HTR-8/SVneo (cell line): ENCODE results near the gene AEN.

Source experiments
- DNase-seq: peaks from one replicate; pipeline ENCODE4 v3.0.0; 2011; ENCODE audit warnings: low spot score, mixed read lengths; ENCODE audit not compliant: insufficient read length
- FAIRE-seq: peaks from 2 replicates; lab custom pipeline; 2011; peaks lifted over from hg19 to GRCh38; lab: Jason Lieb, UNC

AEN gene

DNA sequence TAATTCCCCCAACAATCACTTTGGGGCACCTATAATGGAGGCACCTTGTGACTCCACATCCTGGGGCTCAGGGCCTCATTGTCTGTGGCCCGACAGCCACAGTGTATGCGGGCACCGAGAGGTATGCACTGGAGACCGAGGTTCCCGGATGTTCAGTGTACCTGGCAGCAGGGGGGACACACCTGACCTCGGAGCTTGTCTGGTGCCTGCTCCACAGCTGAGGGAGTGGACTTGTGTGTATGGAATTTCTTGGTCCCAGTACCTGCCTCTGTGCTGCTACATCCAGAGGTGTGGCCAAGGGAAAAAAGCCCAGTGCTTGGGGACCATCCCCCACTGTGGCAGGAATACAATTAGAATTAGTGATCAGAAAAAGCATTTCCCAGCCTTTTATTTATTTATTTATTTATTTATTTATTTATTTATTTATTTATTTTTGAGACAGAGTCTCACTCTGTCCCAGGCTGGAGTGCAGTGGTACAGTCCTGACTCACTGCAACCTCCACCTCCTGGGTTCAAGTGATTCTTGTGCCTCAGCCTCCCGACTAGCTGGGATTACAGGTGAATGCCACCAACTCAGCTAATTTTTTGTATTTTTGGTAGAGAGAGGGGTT is 8.8 kb upstream of the AEN start:
- DNase-seq (no peak), FAIRE-seq (no peak)

DNA sequence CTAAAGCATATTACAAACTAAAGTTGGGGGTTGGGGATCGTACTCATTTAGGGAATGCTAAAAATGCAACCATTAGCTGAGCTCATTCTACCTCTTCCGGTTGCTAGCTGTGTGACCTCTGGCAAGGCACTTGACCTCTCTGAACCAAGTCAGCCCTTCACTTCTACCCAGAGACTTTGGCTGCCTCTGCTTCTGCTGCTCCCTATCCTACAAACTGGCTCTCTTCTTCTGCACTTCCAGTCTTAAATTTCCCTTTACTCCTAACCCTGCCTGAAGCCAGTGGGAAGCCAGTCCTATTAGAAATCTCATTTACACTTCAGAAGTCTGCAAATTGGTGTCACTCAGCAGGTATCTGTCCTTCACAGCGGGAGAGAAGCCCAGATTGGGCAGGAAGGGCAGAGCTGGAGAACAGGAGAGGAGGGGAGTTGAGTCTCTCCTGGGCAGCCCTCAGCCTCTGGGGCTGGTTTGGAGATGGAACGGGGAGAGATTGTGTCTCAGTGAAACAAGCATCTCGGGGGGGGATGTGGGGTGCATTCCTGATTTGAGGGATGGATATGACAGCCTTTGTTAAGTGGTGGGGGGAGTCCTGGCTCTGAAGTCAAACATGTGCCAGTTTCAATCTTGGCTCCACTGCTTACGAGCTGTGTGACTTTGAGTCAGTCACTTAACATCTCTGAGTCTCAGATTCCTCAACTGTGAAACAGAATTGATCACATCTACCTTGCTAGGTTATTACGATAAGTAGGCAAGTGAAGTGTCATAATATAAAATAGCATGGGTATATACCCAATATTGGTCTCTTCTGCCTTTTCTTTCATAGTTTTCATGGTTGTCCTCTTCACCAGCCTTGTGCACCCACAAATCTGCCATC is 7.8 kb upstream of the AEN start:
- DNase-seq (no peak), FAIRE-seq (no peak)

DNA sequence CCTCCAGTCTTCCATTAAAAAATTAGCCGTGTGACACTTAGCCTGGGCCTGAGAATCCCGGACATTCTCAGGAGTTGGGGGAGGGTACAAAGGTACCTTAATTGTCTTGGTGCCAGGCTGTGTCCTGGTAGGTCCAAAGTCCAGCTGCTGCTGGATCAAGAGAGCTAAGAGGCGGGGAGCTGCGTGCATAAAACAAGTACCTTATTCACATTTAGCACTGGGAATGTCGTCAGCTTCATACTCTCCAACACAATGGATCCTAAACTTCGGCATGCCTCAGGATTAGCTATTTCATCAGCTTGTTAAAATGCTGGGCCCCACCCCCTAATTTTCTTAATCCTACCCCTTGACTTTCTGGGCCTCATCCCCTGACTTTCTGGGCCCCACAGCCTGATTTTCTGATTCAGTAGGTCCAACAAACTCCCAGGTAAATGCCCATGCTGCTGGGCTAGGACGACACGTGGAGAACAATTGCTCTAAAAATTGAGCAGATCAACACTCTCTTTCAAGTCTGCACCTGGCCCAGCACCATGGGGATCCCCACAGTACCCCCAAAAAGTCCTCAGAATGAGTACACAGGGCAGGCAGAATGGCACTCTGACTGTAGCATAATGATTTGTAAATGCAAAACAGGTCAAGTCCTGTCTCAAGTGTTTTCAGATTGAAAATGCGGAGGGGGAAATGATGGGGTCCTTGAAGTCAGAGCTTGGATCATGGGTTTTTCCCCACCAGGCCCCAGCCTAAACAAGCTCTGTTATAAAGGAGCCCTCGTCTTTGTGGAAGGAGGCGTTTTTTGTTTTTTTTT is 5.6 kb upstream of the AEN start:
- FAIRE-seq: no peak
- DNase-seq: no peak

DNA sequence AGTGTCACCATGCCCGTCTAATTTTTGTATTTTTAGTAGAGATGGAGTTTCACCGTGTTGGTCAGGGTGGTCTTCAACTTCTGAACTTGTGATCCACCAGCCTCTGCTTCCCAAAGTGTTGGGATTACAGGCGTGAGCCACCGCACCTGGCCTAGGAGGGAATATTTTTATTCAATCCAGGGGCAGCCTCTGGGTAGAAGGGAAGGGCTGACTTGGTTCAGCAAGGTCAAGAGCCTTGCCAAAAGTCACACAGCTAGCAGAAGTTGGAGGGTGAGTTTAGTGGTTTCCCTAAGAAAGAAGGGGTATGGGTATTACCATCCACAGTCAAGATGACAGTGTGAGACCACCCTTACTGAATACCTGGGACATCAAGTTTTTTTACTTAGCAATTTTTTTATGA is 4.9 kb upstream of the AEN start:
- no peak for FAIRE-seq

DNA sequence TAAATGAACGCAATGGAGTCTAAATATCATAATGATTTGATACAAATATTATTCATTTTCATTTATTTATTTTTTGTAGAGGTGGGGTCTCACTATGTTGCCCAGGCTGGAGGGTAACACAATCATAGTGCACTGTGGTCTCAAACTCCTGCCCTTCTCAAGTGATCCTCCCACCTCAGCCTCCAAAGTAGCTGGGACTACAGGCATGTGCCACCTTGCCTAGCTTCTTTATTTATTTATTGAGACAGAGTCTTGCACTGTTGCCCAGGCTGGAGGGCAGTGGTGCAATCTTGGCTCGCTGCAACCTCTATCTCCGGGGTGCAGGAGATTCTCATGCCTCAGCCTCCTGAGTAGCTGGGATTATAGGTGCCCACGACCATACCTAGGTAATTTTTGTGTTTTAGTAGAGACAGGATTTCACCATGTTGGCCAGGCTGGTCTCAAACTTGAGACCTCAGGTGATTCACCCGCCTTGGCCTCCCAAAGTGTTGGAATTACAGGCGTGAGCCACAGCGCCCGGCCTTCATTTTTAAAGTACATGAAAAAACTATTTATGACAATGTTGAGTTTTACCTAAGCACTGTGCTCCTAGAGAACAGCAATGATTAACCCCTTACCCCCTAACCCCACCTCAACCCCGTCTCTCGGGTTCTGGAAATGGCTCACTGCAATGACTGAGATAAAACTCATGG is 4.0 kb upstream of the AEN start:
- FAIRE-seq (no peak), DNase-seq (no peak)

More for the DNA sequence above, 4.9 kb upstream of the AEN start:
- no peak for DNase-seq

DNA sequence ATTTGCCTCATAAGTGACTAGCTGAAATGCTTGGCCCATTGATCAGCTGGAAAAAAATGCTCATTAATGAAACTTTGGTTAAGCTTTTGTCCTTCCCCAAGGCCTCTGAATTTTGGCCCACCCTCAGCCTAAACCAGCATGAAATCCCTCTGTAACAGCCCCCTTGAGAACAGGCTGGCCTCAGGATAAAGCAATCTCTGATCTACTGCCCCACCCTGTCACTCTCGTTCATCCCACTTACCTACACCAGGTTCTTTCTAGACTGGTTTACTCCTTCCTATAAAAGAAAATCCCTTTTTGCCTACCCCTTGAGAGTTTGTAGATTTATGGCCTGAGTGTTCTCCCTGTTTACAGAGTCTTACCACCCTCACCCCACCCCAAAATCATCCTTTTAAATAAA is 3.4 kb upstream of the AEN start:
- DNase-seq (no peak), FAIRE-seq (no peak)

DNA sequence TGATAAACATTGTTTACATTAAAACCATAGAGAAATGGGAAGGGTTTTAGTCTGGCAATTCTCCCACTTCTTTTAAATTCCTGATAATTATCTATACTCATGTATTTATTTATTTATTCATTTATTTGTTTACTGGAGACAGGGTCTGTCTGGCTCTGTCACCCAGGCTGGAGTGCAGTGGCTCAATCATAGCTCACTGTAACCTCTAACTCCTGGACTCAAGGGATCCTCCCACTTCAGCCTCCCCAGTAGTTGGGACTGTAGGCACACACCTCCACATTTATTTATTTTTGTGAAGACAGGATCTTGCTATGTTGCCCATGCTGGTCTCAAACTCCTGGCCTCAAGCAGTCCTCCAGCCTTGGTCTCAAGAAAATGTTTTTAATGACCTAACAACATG is 2.5 kb upstream of the AEN start:
- FAIRE-seq: no peak
- DNase-seq: no peak

DNA sequence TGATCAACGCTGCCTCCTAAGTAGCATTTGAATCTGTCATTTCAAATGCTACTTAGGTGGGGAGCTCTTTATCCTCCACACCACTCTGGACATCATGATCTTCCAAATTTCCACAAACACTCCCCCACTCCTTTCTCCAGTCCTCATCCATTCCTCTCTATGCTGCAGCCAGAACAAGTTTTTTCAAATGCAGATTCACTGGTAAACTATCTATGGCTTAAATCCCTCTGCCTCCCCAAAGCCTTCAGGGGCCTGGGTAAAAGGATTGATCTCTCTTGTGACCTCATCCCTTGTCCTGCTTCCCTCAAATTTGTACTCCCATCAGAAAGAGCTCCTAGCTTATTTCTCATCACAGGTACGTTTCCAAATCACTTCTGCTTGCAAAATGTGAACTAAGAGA is 1.3 kb upstream of the AEN start:
- DNase-seq: no peak
- FAIRE-seq: no peak

DNA sequence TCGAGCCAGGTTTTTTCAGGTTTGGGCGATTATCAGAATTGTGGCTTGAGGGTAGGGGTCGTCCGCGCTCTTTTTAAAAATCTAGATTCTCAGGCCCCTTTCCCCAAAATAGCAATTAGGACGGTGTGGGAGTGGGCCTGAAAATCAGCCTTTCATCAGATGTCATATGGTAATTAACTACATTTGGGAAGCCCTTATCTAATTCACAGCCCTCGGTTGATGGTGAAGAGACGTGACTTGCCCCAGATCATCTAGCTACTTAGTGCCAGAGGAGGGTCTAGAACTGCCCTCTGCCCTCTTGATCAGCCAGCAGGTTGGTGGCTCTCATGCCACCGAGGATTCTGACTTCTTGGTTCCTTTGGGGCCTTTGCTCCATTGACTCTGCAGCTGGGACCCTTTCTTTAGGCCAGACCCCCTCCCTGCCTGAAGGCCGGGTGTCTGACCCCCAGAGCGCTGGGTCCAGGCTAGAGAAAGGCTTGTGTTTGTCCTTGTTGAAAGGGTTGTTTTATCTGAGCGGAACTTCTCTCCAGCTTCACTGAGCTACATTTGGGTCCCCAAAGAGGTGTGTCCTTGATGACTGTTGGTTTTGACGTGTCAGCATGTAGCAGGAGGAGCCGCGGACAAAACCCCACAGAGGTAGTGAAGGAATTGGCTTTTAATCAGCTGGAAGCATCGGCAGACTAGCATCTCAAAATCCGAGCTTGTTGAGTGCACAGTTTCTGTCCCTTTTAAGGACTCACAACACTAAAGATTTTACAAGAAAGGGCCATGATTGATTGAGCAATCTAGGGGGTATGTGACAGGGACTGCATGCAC is 857 bp downstream of the AEN start:
- FAIRE-seq (no peak), DNase-seq (peak; percentile 29)

DNA sequence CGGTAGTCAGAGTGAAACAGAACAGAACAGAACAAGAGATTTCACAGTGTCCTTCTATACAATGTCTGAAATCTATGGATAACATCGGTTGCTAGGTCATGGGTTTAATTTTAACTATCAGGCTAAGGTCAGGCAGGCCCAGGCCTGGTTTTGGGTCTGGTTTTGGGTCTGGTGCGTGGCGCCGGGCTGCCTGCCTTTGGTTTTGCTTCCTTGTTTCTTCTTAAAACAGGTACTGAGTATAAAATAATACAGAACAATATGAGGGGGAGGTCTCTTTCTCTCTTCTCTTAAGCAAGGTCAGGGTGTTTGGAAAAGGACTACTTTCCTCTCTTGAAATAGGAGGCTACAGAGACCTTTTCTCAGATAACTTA is 1.4 kb downstream of the AEN start:
- DNase-seq: no peak
- FAIRE-seq: no peak

DNA sequence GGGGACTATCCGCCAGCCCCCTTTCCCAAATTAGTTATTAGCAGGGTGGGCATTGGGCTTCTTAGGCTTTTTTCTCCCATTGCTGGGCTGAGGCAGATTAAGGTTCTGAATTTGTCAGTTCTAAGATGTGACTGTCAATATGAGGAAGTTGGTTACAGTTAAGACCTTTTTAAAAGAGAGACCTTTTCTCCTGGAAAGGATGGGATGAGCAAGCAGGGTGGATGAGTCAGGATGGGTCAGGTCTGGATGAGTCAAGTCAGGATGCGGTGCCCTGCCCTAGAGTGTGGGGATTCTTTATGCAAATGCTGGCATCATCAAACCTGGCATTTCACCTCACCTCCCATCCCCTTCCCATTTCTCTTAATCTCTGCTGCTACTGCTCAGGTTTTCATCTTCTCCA is 1.9 kb downstream of the AEN start:
- FAIRE-seq (no peak), DNase-seq (peak; percentile 74)

DNA sequence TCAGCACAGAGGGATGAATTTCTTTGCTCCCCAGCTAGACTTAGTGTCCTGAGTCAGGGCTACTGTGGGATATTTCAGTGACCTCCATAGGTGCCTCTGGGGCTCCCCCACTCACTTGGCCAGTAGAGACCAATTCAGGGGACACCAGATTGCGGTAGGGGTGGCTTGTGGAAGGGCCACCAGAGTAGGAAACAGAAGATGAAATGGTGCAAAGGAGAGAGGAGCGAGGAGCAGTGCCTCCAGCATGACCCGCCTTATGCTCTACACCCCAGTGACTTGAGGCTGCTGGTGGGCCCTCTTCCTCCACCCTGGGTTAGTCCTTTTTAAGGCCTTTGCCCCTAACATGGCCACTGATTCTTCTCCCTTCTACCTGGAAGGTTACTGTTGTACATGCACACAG is 2.5 kb downstream of the AEN start:
- no peak for DNase-seq
- FAIRE-seq: no peak

DNA sequence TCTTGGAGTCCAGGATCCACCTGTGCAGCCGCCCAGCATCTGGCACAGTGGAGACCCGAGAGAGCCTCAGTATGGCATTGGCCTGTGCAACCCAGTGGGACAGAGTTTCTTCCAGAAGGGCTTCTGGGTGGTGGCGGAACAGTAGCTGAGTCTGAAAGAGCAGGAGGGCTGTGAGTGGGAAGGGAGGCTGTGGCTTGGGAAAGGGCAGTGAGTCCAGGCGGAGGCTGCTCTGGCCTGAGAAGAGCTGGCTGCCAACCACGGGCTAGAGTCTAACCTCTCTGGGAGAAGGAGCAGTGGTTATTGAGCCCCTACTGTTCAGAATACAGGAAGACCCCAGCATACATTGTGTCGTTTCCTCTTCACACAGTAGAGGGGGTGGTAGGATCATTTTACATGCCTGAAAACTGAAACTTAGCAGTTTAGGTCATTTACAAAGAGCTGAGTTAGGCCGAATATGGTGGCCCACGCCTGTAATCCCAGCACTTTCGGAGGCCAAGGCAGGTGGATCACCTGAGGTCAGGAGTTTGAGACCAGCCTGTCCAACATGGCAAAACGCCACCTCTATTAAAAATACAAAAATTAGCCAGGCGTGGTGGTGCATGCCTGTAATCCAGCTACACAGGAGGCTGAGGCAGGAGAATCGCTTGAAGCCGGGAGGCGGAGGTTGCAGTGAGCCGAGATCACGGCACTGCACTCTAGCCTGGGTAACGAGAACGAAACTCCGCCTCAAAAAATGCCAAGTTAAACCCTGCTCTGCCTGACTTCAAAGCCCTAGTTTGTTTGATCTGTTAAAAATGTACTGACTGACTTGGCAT is 3.2 kb downstream of the AEN start:
- DNase-seq: peak; percentile 37

DNA sequence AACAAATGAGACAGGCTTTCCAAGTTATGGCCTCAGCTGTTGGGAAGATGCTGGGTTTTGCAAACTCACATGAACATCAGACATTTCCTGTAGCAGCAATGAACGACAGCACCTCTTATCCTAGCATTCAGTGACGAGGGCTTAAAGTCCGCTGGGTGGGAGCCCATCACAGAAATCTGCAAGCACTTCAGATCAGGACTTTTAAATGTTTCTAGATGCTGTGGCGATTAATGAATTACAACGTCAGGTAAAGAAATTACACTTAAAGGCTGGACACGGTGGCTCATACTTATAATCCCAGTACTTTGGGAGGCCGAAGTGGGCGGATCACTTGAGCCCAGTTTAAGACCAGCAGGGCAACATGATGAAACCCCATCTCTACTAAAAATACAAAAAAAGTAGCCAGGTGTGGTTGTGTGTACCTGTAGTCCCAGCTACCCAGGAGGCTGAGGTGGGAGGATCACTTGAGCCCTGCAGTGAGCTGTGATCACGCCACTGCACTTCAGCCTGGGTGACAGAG is 3.9 kb downstream of the AEN start:
- FAIRE-seq (no peak), DNase-seq (no peak)

More for the DNA sequence above, 3.2 kb downstream of the AEN start:
- no peak for FAIRE-seq

DNA sequence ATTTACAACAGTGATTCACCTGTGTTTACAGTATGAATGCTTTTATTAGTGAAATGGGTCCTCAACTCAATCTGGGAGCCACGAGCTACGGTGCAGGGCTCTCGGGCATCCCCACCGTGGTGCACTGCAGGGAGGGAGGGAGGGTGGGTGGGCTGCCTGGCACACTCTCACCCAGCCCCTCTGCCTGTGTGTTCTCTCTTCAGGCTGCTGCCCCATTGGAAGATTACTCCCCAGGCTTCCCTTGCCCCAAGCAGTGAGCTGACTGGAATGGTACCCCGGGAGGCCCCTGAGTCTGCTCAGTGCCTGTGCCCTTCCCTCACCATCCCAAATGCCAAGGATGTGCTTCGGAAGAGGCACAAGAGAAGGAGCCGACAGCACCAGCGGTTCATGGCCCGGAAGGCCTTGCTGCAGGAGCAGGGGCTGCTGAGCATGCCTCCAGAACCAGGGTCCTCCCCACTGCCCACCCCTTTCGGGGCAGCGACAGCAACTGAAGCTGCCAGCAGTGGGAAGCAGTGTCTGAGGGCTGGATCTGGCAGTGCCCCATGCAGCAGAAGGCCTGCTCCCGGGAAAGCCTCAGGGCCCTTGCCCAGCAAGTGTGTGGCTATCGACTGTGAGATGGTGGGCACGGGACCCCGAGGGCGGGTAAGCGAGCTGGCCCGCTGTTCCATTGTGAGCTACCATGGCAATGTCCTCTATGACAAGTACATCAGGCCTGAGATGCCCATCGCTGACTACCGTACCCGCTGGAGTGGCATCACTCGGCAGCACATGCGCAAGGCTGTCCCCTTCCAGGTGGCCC is 5.0 kb downstream of the AEN start:
- no peak for FAIRE-seq

DNA sequence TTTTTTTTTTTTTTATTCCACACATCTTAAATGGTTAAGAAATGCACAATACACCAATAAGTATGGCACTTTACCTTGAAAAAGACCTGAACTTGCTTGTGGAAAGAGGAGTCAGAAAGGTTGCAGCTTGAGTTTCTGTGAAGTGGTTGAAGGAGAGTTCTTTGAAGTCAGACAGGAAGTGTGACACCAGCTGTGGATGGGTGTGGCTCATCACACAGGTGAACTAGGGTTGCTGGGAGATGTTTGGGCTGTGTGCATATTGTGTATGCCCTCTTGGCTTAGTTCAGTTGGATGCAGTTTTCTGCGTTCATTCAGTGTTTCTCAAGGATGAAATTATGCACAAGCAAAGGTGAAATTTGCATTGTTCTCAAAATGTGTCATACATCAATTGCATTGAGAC is 6.3 kb downstream of the AEN start:
- FAIRE-seq (no peak), DNase-seq (no peak)

More for the DNA sequence above, 5.0 kb downstream of the AEN start:
- no peak for DNase-seq

DNA sequence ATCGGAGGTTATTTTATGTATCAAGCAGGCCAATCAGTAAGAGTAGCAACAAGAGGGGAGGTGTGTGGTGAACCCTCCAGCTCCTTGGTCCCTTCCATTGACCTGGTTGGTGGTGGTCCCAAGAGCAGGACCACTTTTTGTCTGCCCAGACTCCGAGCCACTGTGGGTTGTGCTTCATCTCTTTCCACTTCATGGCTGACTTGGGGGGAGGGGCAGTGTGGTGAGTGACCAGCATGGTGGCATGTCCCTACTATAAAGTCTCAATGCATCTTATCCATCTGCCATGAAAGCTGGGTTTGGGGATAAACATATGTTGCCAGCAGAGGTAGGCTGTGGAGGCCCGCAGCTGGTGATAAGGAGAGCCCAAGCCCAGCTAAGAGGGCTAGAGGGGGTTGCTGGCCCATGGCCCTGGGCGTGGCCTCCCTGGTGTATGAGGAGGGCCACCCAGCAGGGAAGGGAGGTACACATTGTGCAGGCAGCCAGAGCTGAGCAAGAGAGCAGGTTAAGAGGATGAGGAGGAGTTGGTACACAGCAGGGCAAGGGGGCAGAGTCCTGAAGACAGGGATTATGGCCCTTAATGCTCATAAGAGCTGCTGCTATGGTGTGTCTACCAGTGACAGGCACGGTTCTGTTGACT is 7.0 kb downstream of the AEN start:
- FAIRE-seq (no peak), DNase-seq (no peak)
